WTC11 (cell line): Measurements from ENCODE around the gene AMOTL1. TPM values are rescaled to one million over a fixed set of nuclear protein-coding genes. Genes with fewer than 3 reads are reported as not detected.

Experiments used
- ATAC-seq: fragments of 200-7000 bp; cut with Tn5 transposase; 2 replicates; pipeline ENCODE4 v1.10.0; 2021; ENCODE audit warnings: mild to moderate bottlenecking, moderate library complexity
- CTCF ChIA-PET: fragments of 300-600 bp; sonication (Branson Sonifier 250); formaldehyde crosslinking; loops from one replicate; lab custom pipeline; 2021; ENCODE audit warnings: antibody characterized with exemption; lab: Charles Lee
- POLR2A ChIA-PET: fragments of 350-600 bp; sonication (Branson Sonifier 250); formaldehyde crosslinking; loops from one replicate; lab custom pipeline; 2021; ENCODE audit warnings: antibody characterized with exemption; lab: Charles Lee
- DNase-seq: peaks from one replicate; pipeline ENCODE4 v3.0.0; 2021; ENCODE audit warnings: low spot score
- H3K27ac Mint-ChIP-seq: 2 replicates; pipeline ENCODE4 v1.8.0; 2021; ENCODE audit warnings: mixed read lengths
- H3K27me3 Mint-ChIP-seq: 2 replicates; pipeline ENCODE4 v1.8.0; 2021; ENCODE audit warnings: low read depth, mild to moderate bottlenecking, moderate library complexity, mixed read lengths
- H3K36me3 Mint-ChIP-seq: 2 replicates; pipeline ENCODE4 v1.8.0; 2021; ENCODE audit warnings: mixed read lengths
- H3K4me1 Mint-ChIP-seq: 2 replicates; pipeline ENCODE4 v1.8.0; 2022; ENCODE audit warnings: mixed read lengths
- H3K4me3 Mint-ChIP-seq: 2 replicates; pipeline ENCODE4 v1.8.0; 2021; ENCODE audit warnings: mild to moderate bottlenecking, moderate library complexity, mixed read lengths
- H3K9me3 Mint-ChIP-seq: 2 replicates; pipeline ENCODE4 v1.8.0; 2021; ENCODE audit warnings: mixed read lengths
- ATF2 ChIP-seq: sonication (generic); formaldehyde crosslinking; IDR thresholded peaks from 2 replicates; pipeline ENCODE4 v1.8.1; 2022; ENCODE audit warnings: low read depth, missing genetic modification reagents, borderline replicate concordance
- CBFB ChIP-seq: sonication (generic); formaldehyde crosslinking; IDR thresholded peaks from 2 replicates; pipeline ENCODE4 v1.8.1; 2022; ENCODE audit warnings: mild to moderate bottlenecking, low read depth, missing genetic modification reagents
- CREM ChIP-seq: sonication (generic); formaldehyde crosslinking; IDR thresholded peaks from 2 replicates; pipeline ENCODE4 v1.8.1; 2022; ENCODE audit warnings: mild to moderate bottlenecking, missing genetic modification reagents, moderate library complexity
- CTCF ChIP-seq: fragments of 200-600 bp; IDR thresholded peaks from 2 replicates; pipeline ENCODE4 v1.8.0; 2022; ENCODE audit warnings: antibody characterized with exemption
- ESRRA ChIP-seq: sonication (generic); formaldehyde crosslinking; IDR thresholded peaks from 2 replicates; pipeline ENCODE4 v1.8.1; 2022; ENCODE audit warnings: mild to moderate bottlenecking, missing genetic modification reagents, borderline replicate concordance
- FOXK1 ChIP-seq: sonication (generic); formaldehyde crosslinking; IDR thresholded peaks from 2 replicates; pipeline ENCODE4 v1.8.0; 2022; ENCODE audit warnings: mild to moderate bottlenecking, moderate library complexity, missing genetic modification reagents
- GABPB1 ChIP-seq: sonication (generic); formaldehyde crosslinking; IDR thresholded peaks from 2 replicates; pipeline ENCODE4 v1.8.1; 2023; ENCODE audit warnings: mild to moderate bottlenecking, missing genetic modification reagents
- JAZF1 ChIP-seq: fragments of 250-450 bp; sonication (Bioruptor Pico); IDR thresholded peaks from 2 replicates; pipeline ENCODE4 v1.9.0; 2021; ENCODE audit warnings: moderate library complexity, mild to moderate bottlenecking, inconsistent platforms
- JUN ChIP-seq: sonication (generic); formaldehyde crosslinking; IDR thresholded peaks from 2 replicates; pipeline ENCODE4 v1.8.0; 2023; ENCODE audit warnings: mild to moderate bottlenecking, missing genetic modification reagents
- NR1H2 ChIP-seq: sonication (generic); formaldehyde crosslinking; IDR thresholded peaks from 2 replicates; pipeline ENCODE4 v1.9.0; 2021; ENCODE audit warnings: mild to moderate bottlenecking, moderate library complexity, missing genetic modification reagents
- NR3C1 ChIP-seq: sonication (generic); formaldehyde crosslinking; conservative IDR thresholded peaks from 2 replicates; pipeline ENCODE4 v1.8.1; 2023; ENCODE audit warnings: low read depth, mild to moderate bottlenecking, missing genetic modification reagents
- OVOL2 ChIP-seq: fragments of 250-450 bp; sonication (Bioruptor Pico); IDR thresholded peaks from 2 replicates; pipeline ENCODE4 v1.9.0; 2021; ENCODE audit warnings: mild to moderate bottlenecking, borderline replicate concordance
- PRRX2 ChIP-seq: fragments of 250-450 bp; sonication (Bioruptor Pico); IDR thresholded peaks from 2 replicates; pipeline ENCODE4 v1.8.0; 2021; ENCODE audit warnings: mild to moderate bottlenecking
- RELA ChIP-seq: sonication (generic); formaldehyde crosslinking; IDR thresholded peaks from 2 replicates; pipeline ENCODE4 v1.8.1; 2022; ENCODE audit warnings: missing genetic modification reagents, mild to moderate bottlenecking, borderline replicate concordance
- SOX15 ChIP-seq: fragments of 250-450 bp; sonication (Bioruptor Pico); IDR thresholded peaks from 2 replicates; pipeline ENCODE4 v1.9.0; 2021; ENCODE audit warnings: mild to moderate bottlenecking
- TEAD1 ChIP-seq: sonication (generic); formaldehyde crosslinking; IDR thresholded peaks from 2 replicates; pipeline ENCODE4 v1.8.0; 2022; ENCODE audit warnings: mild to moderate bottlenecking, missing genetic modification reagents
- TEAD4 ChIP-seq: sonication (generic); formaldehyde crosslinking; IDR thresholded peaks from 2 replicates; pipeline ENCODE4 v1.8.0; 2022; ENCODE audit warnings: mild to moderate bottlenecking, missing genetic modification reagents
- ZNF263 ChIP-seq: sonication (generic); formaldehyde crosslinking; IDR thresholded peaks from 2 replicates; pipeline ENCODE4 v1.8.1; 2022; ENCODE audit warnings: low read depth, mild to moderate bottlenecking, moderate library complexity, missing genetic modification reagents
- ZNF317 ChIP-seq: sonication (generic); formaldehyde crosslinking; IDR thresholded peaks from 2 replicates; pipeline ENCODE4 v1.8.1; 2023; ENCODE audit warnings: low read depth, mild to moderate bottlenecking, moderate library complexity, missing genetic modification reagents, borderline replicate concordance
- ZNF425 ChIP-seq: fragments of 250-450 bp; sonication (Bioruptor Pico); conservative IDR thresholded peaks from 2 replicates; pipeline ENCODE4 v1.9.0; 2021; ENCODE audit warnings: mild to moderate bottlenecking
- ZNF671 ChIP-seq: fragments of 250-450 bp; sonication (Bioruptor Pico); IDR thresholded peaks from 2 replicates; pipeline ENCODE4 v1.8.0; 2021; ENCODE audit warnings: mild to moderate bottlenecking
- total RNA-seq: library from RNA; stranded (reverse); gene quantifications from 3 replicates; pipeline ENCODE4 v1.2.3, GENCODE V29; 2021
- TF ChIP-seq, protein P1 (sequence below): sonication (generic); formaldehyde crosslinking; conservative IDR thresholded peaks from 2 replicates; pipeline ENCODE4 v1.8.1; 2023; ENCODE audit warnings: mild to moderate bottlenecking, low read depth, missing genetic modification reagents, moderate library complexity
- TF ChIP-seq, protein P2 (sequence below): sonication (generic); formaldehyde crosslinking; IDR thresholded peaks from 2 replicates; pipeline ENCODE4 v1.8.1; 2022; ENCODE audit warnings: missing genetic modification reagents, borderline replicate concordance
- TF ChIP-seq, protein P3 (sequence below): sonication (generic); formaldehyde crosslinking; IDR thresholded peaks from 2 replicates; pipeline ENCODE4 v1.8.1; 2022; ENCODE audit warnings: low read depth, mild to moderate bottlenecking, moderate library complexity, missing genetic modification reagents, borderline replicate concordance

The AMOTL1 gene
- total RNA-seq, 1 experiment from 2014 or later, result 39.8 TPM

GRCh38 chr11:94784884-94785283 is 16.7 kb downstream of the AMOTL1 start (continued):
- TF ChIP-seq GABPB1 (CRISPR knock-in tag), result no peak
- no peak for TF ChIP-seq PRRX2 (CRISPR knock-in tag)
- no peak for TF ChIP-seq TEAD4
- no peak for TF ChIP-seq FOXK1 (CRISPR knock-in tag)

GRCh38 chr11:94785509-94785908 is 17.4 kb downstream of the AMOTL1 start:
- TF ChIP-seq ZNF317 (CRISPR knock-in tag) (no peak), ZNF425 (no peak), JAZF1 (CRISPR knock-in tag) (no peak), ZNF671 (no peak), JUN (CRISPR knock-in tag) (no peak), NR1H2 (CRISPR knock-in tag) (no peak), TEAD1 (CRISPR knock-in tag) (no peak), SOX15 (CRISPR knock-in tag) (no peak), ZNF263 (no peak), ATF2 (CRISPR knock-in tag) (no peak), NR3C1 (CRISPR knock-in tag) (no peak), CTCF (no peak), RELA (no peak), CREM (CRISPR knock-in tag) (no peak), ESRRA (CRISPR knock-in tag) (no peak), OVOL2 (CRISPR knock-in tag) (no peak), CBFB (CRISPR knock-in tag) (no peak)
- TF ChIP-seq, protein P1, sequence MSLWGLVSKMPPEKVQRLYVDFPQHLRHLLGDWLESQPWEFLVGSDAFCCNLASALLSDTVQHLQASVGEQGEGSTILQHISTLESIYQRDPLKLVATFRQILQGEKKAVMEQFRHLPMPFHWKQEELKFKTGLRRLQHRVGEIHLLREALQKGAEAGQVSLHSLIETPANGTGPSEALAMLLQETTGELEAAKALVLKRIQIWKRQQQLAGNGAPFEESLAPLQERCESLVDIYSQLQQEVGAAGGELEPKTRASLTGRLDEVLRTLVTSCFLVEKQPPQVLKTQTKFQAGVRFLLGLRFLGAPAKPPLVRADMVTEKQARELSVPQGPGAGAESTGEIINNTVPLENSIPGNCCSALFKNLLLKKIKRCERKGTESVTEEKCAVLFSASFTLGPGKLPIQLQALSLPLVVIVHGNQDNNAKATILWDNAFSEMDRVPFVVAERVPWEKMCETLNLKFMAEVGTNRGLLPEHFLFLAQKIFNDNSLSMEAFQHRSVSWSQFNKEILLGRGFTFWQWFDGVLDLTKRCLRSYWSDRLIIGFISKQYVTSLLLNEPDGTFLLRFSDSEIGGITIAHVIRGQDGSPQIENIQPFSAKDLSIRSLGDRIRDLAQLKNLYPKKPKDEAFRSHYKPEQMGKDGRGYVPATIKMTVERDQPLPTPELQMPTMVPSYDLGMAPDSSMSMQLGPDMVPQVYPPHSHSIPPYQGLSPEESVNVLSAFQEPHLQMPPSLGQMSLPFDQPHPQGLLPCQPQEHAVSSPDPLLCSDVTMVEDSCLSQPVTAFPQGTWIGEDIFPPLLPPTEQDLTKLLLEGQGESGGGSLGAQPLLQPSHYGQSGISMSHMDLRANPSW (CRISPR knock-in tag), result no peak
- TF ChIP-seq, protein P2, sequence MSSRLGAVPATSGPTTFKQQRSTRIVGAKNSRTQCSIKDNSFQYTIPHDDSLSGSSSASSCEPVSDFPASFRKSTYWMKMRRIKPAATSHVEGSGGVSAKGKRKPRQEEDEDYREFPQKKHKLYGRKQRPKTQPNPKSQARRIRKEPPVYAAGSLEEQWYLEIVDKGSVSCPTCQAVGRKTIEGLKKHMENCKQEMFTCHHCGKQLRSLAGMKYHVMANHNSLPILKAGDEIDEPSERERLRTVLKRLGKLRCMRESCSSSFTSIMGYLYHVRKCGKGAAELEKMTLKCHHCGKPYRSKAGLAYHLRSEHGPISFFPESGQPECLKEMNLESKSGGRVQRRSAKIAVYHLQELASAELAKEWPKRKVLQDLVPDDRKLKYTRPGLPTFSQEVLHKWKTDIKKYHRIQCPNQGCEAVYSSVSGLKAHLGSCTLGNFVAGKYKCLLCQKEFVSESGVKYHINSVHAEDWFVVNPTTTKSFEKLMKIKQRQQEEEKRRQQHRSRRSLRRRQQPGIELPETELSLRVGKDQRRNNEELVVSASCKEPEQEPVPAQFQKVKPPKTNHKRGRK (CRISPR knock-in tag), result no peak
- TF ChIP-seq, protein P3, sequence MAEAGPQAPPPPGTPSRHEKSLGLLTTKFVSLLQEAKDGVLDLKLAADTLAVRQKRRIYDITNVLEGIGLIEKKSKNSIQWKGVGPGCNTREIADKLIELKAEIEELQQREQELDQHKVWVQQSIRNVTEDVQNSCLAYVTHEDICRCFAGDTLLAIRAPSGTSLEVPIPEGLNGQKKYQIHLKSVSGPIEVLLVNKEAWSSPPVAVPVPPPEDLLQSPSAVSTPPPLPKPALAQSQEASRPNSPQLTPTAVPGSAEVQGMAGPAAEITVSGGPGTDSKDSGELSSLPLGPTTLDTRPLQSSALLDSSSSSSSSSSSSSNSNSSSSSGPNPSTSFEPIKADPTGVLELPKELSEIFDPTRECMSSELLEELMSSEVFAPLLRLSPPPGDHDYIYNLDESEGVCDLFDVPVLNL (CRISPR knock-in tag), result no peak
- peaks cover 69% of the 10 kb centered on the region for H3K4me1 Mint-ChIP-seq
- ChIA-PET POLR2A (no interaction called here), CTCF (interaction anchor here (0.9 to 2.7 kb wide), 3 partner anchors 44 to 264 kb away, joined by 3 to 12 read pairs (median 8); no protein-coding TSS in a partner anchor)
- no peaks in the 10 kb centered on the region for H3K27me3 Mint-ChIP-seq
- H3K36me3 Mint-ChIP-seq, result no peaks in the 10 kb centered on the region
- ATAC-seq, result no peak
- no peaks in the 10 kb centered on the region for H3K9me3 Mint-ChIP-seq
- H3K4me3 Mint-ChIP-seq, result no peak overlapping the region
- H3K27ac Mint-ChIP-seq, result no peak overlapping the region
- no peak for DNase-seq
